Cardiac muscle cell (in vitro differentiated cells and primary cell): ENCODE data around the gene CRTC1. TPM values are rescaled to one million over a fixed set of nuclear protein-coding genes. Genes with fewer than 3 reads are reported as not detected.

Experiments used
- DNase-seq, 2 donors: peaks; one replicate each; pipeline versions ENCODE4 v3.0.0 to v3.0.0-alpha.2; 2010 to 2017; ENCODE audit warnings: low read depth in 1 of 2, low spot score in 1 of 2
- H3K27ac ChIP-seq: fragments of 200-600 bp; sonication (generic); 2 replicates; pipeline ENCODE4 v1.5.1; 2016
- H3K27me3 ChIP-seq: fragments of 200-600 bp; sonication (generic); 2 replicates; pipeline ENCODE4 v1.6.0; 2016; ENCODE audit warnings: control low read depth
- H3K36me3 ChIP-seq: fragments of 200-600 bp; sonication (generic); 2 replicates; pipeline ENCODE4 v1.5.1; 2016; ENCODE audit warnings: control low read depth
- H3K4me1 ChIP-seq: fragments of 200-600 bp; sonication (generic); 2 replicates; pipeline ENCODE4 v1.8.1; 2017; ENCODE audit warnings: low read depth, mild to moderate bottlenecking, mixed run types
- H3K4me3 ChIP-seq: fragments of 200-600 bp; sonication (generic); 2 replicates; pipeline ENCODE4 v1.5.1; 2016; ENCODE audit warnings: mild to moderate bottlenecking
- H3K9me3 ChIP-seq: fragments of 200-600 bp; sonication (generic); 2 replicates; pipeline ENCODE4 v1.5.1; 2017; ENCODE audit warnings: low read depth, mild to moderate bottlenecking, control low read depth
- polyA plus RNA-seq: library from polyadenylated mRNA; unstranded; fragments of >200 nt; fragmentation: Nextera tagmentation; extraction: Ambion mirVana; gene quantifications from 2 replicates; pipeline ENCODE4 v1.2.1, GENCODE V29; 2016
- total RNA-seq: library from RNA; depleted of rRNA; stranded (reverse); fragments of >200 nt; gene quantifications from 2 replicates; pipeline ENCODE4 v1.2.3, GENCODE V29; 2016
- TF ChIP-seq, protein P1 (sequence below): IDR thresholded peaks from 2 replicates; pipeline ENCODE4 v1.5.1; 2012; ENCODE audit warnings: low read depth, mild to moderate bottlenecking, low read length

The CRTC1 gene
- total and polyA plus RNA-seq, 2 experiments from 2014 or later: 4.0 to 13.8 TPM

DNA sequence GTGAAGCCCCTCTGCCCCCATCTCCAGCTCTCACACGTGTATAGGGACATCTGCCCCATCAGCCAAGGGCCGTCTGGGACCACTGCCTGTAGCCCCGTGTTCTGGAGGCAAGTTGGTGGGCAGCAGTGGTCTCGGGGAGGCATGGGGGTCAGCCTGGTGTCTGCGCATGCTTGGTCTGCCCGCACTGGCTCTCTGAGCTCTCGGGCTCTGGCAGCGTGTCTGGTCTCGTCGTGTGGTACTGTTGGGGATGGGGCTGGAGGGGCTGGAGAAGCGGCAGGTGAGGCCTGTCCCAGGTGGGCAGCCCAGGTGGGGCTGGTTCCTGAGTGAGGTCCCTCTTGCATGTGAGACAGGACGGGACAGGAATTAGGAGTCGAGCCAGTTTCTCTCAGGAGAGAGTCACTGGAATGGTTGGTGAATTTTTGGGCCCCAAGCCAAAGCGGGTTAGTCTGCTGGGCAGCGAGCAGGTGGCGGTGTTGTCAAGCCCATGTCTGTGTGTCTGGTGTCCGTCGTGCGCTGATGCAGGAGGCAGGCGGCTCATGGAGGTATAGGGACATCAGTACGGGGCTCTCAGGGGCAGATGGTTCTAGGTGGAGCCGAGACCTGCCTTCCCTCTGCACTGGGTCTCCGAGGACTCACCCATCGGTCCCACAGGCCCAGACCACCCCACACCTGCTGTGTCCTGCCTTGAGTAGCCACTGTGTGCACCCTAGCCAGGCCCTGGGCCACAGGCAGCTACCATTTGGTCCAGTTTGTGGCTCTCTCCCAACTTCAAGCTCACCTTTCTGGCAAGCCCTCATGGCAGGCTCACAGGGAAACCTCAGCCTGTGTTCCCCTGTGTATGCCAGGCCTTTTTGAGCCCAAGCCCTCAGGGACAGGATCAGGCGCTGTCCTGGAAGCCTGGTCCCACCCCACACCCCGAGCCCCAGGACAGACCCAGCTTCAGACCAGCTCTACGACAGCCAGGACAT, 89.4 kb downstream of the CRTC1 start:
- Histone ChIP-seq H3K4me1 (peaks cover 5% of the 10 kb centered on the region), H3K36me3 (no peaks in the 10 kb centered on the region), H3K4me3 (no peak overlapping the region), H3K9me3 (no peaks in the 10 kb centered on the region), H3K27ac (no peak overlapping the region), H3K27me3 (peaks cover 11% of the 10 kb centered on the region)
- no peak for DNase-seq
- TF ChIP-seq, protein P1, sequence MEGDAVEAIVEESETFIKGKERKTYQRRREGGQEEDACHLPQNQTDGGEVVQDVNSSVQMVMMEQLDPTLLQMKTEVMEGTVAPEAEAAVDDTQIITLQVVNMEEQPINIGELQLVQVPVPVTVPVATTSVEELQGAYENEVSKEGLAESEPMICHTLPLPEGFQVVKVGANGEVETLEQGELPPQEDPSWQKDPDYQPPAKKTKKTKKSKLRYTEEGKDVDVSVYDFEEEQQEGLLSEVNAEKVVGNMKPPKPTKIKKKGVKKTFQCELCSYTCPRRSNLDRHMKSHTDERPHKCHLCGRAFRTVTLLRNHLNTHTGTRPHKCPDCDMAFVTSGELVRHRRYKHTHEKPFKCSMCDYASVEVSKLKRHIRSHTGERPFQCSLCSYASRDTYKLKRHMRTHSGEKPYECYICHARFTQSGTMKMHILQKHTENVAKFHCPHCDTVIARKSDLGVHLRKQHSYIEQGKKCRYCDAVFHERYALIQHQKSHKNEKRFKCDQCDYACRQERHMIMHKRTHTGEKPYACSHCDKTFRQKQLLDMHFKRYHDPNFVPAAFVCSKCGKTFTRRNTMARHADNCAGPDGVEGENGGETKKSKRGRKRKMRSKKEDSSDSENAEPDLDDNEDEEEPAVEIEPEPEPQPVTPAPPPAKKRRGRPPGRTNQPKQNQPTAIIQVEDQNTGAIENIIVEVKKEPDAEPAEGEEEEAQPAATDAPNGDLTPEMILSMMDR: no peak

DNA sequence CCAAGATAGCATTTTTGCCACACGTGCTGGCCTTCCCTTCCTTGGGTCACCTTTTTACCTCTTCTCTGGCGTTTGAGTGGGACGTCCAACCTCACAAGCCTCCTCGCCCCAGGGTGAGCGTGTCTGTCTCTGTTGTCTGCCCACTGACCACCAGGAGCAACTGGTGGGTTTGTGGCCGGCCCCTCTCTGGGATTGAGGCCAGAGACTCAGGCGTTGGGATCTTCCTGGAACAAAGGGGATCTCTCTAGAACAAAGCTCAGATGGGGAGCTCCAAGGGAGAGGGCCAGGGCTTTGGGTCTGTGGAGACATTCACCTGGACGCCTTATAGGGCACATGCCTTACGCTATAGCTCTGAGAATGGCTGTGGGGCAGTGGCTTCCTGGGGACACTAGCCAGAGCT, 90.2 kb downstream of the CRTC1 start:
- Histone ChIP-seq H3K36me3 (no peaks in the 10 kb centered on the region), H3K27ac (no peak overlapping the region), H3K9me3 (no peaks in the 10 kb centered on the region), H3K4me3 (no peak overlapping the region), H3K4me1 (no peaks in the 10 kb centered on the region), H3K27me3 (peaks cover 18% of the 10 kb centered on the region)
- DNase-seq: no peak
- TF ChIP-seq, protein P1: no peak

DNA sequence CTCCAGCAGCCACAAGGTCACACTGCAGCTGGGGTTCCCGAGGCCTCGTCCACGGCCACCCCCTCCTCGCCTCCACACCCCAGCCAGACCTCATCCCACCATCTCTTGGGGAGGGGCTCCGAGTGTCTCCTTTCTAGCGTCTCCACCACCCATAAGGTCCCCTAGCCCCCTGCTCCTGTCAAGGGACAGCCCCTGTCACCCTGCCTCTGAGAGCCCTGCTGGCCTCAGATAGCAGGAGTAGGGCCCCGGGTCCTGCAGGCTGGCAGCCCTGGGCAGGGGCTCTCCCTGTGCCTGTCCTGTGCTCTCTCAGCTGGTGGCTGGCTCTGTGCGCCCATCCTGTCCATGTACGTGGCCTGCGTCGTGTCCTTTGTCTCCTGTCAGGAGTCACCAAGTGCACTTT, 90.6 kb downstream of the CRTC1 start:
- H3K4me3 ChIP-seq: no peak overlapping the region
- no peak for DNase-seq
- H3K27me3 ChIP-seq: peaks cover 23% of the 10 kb centered on the region
- H3K9me3 ChIP-seq: no peaks in the 10 kb centered on the region
- no peak overlapping the region for H3K27ac ChIP-seq
- TF ChIP-seq, protein P1: no peak
- H3K4me1 ChIP-seq: no peaks in the 10 kb centered on the region
- no peaks in the 10 kb centered on the region for H3K36me3 ChIP-seq

DNA sequence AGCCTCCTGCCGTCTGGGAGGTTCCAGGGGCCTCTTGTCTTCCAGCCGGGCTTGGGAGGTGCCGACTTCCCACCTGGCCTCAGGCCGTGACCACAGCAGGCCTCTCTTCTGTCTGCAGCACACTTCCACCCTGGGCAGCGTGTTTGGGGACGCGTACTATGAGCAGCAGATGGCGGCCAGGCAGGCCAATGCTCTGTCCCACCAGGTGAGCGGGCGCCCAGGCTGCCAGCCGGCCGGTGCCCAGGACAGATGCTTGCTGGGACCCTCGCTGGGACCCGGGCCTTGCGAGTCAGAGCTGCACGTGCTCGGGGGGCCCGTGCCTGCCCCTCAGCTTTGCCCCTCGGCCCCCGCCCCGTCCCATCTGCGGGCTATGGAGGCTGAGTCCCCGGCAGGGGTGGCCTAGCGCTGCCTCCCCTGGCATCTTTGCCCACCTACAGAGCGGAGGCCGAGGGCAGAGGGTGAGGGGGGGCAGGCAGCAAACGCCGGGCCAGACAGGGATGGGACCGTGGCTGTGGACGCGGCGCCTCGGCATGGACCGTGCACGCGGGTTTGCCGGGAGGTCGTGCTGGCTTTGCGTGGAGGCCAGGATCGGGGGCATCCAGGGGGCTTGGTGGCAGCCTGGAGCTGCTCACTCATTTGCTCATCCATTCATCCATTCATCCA, 91.4 kb downstream of the CRTC1 start:
- TF ChIP-seq, protein P1: no peak
- DNase-seq: no peak
- no peaks in the 10 kb centered on the region for H3K9me3 ChIP-seq
- peaks cover 30% of the 10 kb centered on the region for H3K27me3 ChIP-seq
- H3K4me1 ChIP-seq: no peaks in the 10 kb centered on the region
- H3K27ac ChIP-seq: no peak overlapping the region
- H3K4me3 ChIP-seq: no peak overlapping the region
- H3K36me3 ChIP-seq: no peaks in the 10 kb centered on the region

DNA sequence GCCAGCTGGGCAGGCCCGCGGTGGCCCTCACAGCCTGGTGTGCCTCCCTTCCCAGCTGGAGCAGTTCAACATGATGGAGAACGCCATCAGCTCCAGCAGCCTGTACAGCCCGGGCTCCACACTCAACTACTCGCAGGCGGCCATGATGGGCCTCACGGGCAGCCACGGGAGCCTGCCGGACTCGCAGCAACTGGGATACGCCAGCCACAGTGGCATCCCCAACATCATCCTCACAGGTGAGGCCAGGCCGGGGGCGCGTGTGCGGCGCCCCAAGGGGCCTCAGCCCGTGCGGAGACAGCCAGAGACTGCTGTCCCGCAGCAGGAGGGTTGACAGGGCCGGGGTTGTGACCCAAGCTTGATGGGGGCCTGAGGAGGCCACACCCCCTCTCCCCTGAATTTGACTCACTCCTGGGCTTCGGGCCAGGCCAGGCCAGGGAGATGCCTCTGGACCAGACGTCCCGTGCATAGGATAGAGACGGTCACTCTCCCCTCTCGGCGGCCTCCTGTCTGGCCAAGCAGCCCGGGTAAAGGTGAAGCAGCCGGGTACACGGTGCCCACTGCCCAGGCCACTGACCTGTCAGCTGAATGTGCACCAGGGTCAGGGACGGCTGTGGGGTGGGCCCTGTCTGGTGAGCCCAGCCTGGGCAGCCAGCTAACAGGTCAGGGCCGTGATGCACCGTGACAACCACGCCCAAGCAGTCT, 92.3 kb downstream of the CRTC1 start:
- TF ChIP-seq, protein P1: no peak
- Histone ChIP-seq H3K27me3 (peaks cover 34% of the 10 kb centered on the region), H3K4me1 (no peaks in the 10 kb centered on the region), H3K9me3 (no peaks in the 10 kb centered on the region), H3K4me3 (no peak overlapping the region), H3K36me3 (no peaks in the 10 kb centered on the region), H3K27ac (no peak overlapping the region)
- peak in 1 of 2 donors; percentile 35 for DNase-seq
